ENCODE results near the gene TTC39A.

DNA sequence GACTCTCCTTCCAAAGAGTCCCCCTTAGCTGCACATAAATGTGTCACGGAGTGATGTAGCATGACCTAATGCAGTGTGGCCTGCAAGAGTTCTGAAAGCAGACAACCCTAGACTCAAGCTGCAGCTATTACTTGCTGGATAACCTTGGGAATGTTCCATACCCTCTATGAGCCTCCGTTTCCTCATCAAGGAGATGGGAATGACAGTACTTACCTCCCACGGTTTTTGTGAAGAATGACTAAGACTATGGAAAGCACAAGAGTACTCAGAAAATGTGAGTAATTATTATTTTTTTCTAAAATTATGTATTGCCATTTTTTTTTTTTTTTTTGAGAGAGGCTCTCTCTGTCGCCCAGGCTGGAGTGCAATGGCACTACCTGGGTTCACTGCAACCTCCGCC, 3.0 kb downstream of the TTC39A start:
- TF ChIP-seq POLR2AphosphoS5 (IDR thresholded peaks at IDR 0.05) (no peak), POLR2A (IDR thresholded peaks at IDR 0.05) (no peak), EP300 (IDR thresholded peaks at IDR 0.05) (no peak)
- TF ChIP-seq, protein P1, sequence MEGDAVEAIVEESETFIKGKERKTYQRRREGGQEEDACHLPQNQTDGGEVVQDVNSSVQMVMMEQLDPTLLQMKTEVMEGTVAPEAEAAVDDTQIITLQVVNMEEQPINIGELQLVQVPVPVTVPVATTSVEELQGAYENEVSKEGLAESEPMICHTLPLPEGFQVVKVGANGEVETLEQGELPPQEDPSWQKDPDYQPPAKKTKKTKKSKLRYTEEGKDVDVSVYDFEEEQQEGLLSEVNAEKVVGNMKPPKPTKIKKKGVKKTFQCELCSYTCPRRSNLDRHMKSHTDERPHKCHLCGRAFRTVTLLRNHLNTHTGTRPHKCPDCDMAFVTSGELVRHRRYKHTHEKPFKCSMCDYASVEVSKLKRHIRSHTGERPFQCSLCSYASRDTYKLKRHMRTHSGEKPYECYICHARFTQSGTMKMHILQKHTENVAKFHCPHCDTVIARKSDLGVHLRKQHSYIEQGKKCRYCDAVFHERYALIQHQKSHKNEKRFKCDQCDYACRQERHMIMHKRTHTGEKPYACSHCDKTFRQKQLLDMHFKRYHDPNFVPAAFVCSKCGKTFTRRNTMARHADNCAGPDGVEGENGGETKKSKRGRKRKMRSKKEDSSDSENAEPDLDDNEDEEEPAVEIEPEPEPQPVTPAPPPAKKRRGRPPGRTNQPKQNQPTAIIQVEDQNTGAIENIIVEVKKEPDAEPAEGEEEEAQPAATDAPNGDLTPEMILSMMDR (IDR thresholded peaks at IDR 0.05): no peak
